DMS153 (cell line): ENCODE measurements around the gene IFNA5.

Experiments used
- DNase-seq: peaks from one replicate; lab custom pipeline; 2025; lab: John Stamatoyannopoulos, UW

IFNA5 gene

DNA sequence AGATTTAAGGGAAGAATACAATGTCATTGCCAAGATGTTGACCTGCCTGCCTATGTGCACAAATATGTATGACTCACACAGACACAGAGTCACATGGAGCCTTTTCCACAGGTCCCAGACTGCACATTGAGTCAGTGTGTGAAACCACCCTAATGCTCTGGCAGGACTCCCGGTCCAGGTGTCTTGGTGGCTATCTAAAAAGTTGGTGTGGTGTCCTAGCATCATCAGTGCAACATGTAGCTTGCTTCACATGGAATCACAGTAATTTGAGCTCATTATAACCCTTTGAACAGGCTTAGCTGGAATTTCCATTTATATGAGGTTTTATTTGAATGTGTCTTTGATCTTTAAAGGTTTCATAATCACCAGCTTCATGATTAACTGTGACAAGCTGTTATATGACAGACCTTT is 10.7 kb downstream of the IFNA5 start:
- DNase-seq = no peak

- no peak for DNase-seq
Observed at GRCh38 chr9:21289848-21290247, 15.3 kb downstream of the IFNA5 start.

DNA sequence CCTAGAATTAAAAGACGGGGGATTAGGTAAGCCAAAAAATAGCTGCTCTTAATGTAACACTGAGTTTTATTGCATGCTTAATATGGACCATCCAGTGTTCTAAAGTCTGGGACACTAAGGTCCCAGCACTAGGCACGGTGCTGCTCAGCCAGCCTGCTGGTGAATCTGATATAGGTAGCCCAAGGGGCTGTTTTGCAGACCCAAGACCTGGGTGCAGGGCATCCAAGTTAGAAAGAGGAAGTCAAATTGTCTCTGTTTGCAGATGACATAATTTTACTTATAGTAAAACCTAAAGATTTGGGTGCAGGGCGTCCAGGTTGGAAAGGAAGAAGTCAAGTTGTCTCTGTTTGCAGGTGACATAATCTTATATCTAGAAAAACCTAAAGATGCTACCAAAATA is 17.8 kb downstream of the IFNA5 start:
- DNase-seq = no peak

DNA sequence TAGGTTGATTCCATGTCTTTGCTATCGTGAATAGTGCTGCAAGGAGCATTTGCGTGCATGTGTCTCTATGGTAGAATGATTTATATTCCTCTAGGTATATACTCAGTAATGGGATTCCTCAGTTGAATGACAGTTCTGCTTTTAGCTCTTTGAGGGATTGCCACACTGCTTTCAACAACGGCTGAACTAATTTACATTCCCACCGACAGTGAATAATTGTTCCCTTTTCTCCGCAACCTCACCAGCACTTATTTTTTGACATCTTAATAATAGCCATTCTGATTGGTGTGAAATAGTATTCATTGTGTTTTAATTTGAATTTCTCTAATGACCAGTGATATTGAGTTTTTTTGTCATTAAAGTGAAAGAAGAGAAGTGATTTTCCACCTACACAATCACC is 18.5 kb downstream of the IFNA5 start:
- no peak for DNase-seq

GRCh38 chr9:21286099-21286498 is 19.0 kb downstream of the IFNA5 start:
- no peak for DNase-seq

GRCh38 chr9:21281275-21281674 is 23.8 kb downstream of the IFNA5 start:
- DNase-seq = no peak

- DNase-seq = no peak
Observed at GRCh38 chr9:21268347-21268657, 36.8 kb downstream of the IFNA5 start.

DNA sequence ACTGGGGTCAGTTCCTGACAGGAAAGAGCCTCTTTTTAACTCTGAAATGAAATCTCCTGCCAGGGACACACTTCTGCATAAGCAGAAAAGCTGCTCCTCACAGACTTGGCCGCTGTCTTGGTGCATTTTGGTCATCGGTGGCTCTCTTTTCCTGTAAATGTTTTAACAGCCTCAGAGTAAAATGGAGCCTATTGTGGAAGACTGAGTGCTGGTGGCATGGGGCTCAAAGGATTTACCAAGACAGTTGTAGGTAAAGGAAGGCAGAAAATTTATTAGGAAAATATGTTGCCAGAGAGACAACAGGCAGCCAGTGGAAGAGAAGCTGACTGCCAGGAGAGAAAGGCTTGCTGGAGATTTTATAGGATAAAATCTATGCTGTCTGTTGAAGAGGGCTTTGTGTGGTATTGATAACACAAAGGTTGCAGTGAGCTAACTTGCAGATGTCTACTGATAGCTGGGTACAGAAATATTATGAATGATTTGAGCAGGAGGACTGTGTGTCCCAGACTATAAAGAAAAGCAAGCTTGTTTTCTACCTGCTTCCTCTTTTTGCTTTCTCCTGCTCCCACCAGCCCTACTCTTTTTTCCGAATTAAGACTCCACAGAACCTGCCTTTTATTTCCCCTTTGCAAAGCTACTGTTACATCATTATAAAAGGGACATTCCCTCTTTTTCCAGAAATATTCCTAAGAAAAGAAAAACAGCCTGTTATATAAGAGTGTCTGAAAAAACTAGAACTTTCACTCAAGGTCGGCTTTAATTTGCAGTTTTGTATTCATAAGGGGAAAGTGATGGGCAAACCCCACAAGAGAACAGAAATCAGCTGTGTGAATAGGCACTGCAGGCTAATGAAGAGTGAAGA is 37.4 kb downstream of the IFNA5 start:
- no peak for DNase-seq

DNA sequence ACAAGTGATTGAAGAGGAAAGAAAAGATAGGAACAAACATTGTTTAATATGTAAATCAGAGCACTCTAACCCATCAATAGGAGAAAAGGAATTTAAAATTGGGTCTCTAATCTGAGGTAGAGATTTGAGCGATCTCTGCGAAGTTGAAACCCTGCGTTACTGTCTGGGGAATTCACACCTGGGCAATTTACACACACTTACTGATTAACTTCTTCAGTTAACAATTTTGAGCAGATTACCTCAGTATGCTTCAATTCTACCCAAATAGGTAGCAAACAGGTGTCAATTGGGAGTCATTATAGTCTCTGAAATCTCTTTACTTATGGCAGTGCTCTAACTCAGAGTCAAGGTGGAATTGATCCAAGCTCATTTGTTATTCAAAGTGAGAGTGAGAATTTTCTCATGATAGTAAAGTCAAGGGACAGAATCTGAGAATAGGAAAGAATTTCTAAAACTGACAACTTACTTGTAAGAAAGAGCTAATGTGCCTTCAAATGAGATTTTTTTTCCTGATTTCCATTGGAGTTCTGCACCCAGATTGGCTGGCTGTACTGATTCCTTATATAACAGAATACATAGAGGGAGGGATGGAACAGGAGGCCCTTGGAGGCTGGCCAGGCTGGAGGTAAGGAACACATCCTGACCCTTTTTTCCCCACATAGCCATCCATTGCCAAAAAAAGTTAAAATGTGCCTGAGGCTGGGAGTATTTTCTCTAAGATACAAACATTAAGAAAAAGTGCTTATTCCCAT is 38.2 kb downstream of the IFNA5 start:
- no peak for DNase-seq

GRCh38 chr9:21265421-21266189 is 39.5 kb downstream of the IFNA5 start:
- DNase-seq = no peak

DNA sequence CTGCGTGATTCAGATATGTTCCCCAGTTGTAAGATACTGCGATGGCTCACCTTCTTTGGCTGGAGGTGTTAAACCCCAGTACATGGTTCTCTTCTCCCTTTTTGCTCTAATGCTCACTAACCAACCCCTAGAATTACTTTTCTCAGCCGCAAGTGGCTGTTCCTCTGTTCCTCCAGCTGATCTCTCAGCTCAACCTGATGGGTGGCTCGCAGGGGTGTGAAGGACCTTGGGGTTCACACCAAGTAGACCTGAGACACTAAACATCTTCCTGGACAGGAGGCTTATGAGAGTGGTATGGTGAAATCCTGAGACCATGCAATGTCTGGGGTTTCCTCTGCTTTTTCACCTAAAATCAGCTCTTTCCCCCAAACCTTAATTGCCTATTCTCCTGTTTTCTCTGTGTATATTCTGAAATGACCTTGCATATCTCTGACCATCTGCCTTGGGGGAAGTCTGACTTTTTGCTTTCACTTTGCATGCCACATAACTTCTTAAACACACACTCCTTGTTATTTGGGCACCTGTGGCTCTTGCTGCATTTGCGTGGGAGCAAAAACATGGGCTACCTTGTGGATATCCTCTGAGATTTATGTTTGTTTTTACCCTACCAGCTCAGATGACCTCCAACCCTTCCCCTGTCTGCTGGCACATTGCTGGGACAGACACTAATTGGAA is 49.4 kb downstream of the IFNA5 start:
- no peak for DNase-seq
